ENCODE measurements around the gene EFTUD2.
A peak's percentile ranks its signal among the peaks of the same experiment; 100 is the strongest.
"Not testable (repeated sequence)": the region's sequence is repeated elsewhere in the genome, so short reads cannot be mapped to it uniquely, and the experiment has no call there.

EFTUD2 gene

DNA sequence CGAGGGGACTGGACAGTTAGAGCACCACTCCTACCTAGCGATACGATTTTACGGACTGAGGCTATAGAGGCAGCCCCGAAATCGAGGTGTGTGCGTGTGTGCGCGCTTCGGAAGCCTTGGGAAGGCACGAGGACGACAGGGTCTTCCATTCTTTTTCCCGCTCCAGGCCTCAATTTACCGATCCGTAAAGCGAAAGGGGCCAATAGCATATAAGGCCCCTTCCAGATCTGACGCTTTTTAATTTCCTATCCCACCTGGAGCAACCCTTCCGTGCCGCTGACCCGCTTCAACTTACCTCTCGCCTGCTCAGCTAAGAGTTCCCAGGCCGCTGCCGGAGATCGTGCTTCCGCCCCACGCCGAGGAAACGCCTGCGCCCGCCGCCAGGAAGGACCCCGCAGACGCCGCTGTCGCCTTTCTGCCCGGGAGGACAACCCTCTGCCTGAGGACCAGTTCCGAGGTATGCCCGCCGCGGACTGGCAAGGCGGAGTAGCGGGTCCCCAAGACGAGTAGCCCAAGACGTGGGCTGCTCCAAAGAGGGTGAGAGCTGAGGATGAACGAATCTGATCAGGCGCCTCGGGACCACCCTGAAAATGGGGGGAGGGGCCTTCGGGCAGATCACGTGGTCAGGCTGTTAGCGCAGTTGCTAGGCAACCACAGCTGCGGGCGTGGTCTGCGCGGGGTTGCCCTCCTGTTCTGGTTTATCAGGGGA lies at the start of gene EFTUD2:
EFTUD2 (minus strand) TSS at position 372 of the 709 bp plus-strand sequence. CDS start 4,924 bp downstream, outside the sequence.
- peaks cover 13 to 22% of the 10 kb centered on the region in 2 donors for H3K4me1 ChIP-seq (ENCODE audit: control insufficient read depth in 2 of 2, insufficient read depth in 2 of 2, low read length in 2 of 2)
- H3K4me3 ChIP-seq (ENCODE audit: low read length in 2 of 2) = peak within 1 kb of the TSS; percentile 85 to 97
- H3K9me3 ChIP-seq (ENCODE audit: control insufficient read depth in 2 of 2, low read length in 2 of 2) = no peaks in the 10 kb centered on the region
- H3K27me3 ChIP-seq (ENCODE audit: control insufficient read depth in 2 of 2, insufficient read depth in 2 of 2, low read length in 2 of 2) = no peaks in the 10 kb centered on the region
- H3K27ac ChIP-seq (ENCODE audit: low read depth in 2 of 2, low read length in 2 of 2) = peak within 1 kb of the TSS; percentile 97 to 98
- peak within 1 kb of the TSS; percentile 72 to 100 for H3K9ac ChIP-seq (ENCODE audit: low read depth in 1 of 2, low read length in 2 of 2)
- H3K36me3 ChIP-seq (ENCODE audit: control insufficient read depth in 2 of 2, insufficient read depth in 2 of 2, low read length in 2 of 2) = peaks cover 0 to 6% of the 10 kb centered on the region in 2 donors

DNA sequence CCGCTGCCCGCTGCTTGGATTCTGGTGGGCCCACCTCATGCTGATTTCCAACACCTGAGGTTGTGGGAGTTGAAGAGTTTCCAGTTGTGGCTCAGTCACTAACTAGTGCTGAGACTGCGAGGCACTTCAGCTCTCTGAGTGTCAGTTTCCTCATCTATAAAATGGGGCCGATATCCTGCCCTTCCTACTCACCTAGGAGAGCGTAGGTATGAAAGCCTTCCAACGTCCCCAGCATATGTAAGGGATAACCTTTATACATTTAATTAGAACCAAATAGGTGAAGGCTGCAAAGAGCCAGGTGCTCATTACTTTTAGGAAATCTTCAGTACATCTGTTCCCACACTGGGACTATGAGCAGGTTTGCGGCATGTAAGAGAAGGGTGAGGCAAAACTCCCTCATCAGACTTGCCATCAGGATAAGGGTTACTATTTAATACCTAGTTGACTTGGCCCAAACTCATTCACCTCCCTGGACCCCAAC lies 49.1 kb upstream of the EFTUD2 start:
- Histone ChIP-seq H3K4me1 (ENCODE audit: control insufficient read depth in 2 of 2, insufficient read depth in 2 of 2, low read length in 2 of 2) (peaks cover 4 to 9% of the 10 kb centered on the region in 2 donors), H3K9me3 (ENCODE audit: control insufficient read depth in 2 of 2, low read length in 2 of 2) (no peaks in the 10 kb centered on the region), H3K36me3 (ENCODE audit: control insufficient read depth in 2 of 2, insufficient read depth in 2 of 2, low read length in 2 of 2) (no peaks in the 10 kb centered on the region), H3K27ac (ENCODE audit: low read depth in 2 of 2, low read length in 2 of 2) (no peak overlapping the region), H3K27me3 (ENCODE audit: control insufficient read depth in 2 of 2, insufficient read depth in 2 of 2, low read length in 2 of 2) (no peaks in the 10 kb centered on the region), H3K4me3 (ENCODE audit: low read length in 2 of 2) (peak overlapping the region; percentile 60 to 95), H3K9ac (ENCODE audit: low read depth in 1 of 2, low read length in 2 of 2) (peak overlapping the region; percentile 45 to 80)

DNA sequence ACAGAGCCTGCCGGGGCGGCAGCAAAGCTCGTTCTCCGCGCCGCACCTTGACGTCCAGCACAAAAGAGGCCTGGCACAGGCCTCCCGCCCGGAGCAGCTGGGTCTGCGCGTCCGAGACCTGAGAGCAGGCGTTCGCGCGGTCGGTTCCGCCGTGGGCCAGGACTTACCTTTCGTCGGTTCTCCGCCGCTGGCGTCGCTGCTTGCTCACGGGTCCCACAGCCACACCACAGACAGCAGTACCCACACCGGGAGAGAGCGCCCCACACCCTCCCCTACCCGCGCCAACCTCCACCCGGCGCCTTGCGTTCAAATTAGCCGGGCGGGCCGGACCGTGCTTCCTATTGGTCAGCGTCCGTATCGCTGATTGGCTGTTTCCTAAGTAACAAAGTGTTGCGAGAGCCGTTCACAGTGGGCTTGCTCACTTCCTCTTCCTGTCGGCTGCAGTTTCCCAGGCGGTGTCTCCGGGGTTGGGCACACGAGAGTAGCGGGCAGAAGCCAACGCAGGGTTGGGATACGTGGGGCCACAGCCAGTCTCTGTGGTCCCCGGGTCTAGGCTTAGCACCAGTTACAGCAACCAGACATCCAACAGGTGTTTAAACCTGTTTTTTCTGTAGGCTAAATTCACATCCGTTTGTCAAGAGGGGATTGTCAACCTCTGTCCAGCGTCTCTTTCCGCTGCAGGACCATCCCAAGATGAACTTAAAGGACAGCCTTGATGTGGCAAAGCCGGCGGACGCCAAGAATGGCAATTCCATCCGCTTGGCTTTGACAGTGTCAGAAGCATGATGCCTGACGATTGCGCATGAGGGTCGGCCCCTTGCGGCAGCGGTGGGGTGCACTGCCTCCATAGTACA lies 48.4 kb upstream of the EFTUD2 start, which contains the start of gene KIF18B:
KIF18B (minus strand) TSS at position 313 of the 854 bp plus-strand sequence. CDS start 11,429 bp downstream, outside the sequence.
- Histone ChIP-seq H3K9ac (ENCODE audit: low read depth in 1 of 2, low read length in 2 of 2) (peak within 1 kb of the TSS; percentile 49 to 80), H3K4me3 (ENCODE audit: low read length in 2 of 2) (peak within 1 kb of the TSS; percentile 60 to 95), H3K36me3 (ENCODE audit: control insufficient read depth in 2 of 2, insufficient read depth in 2 of 2, low read length in 2 of 2) (no peaks in the 10 kb centered on the region), H3K27ac (ENCODE audit: low read depth in 2 of 2, low read length in 2 of 2) (peak within 1 kb of the TSS in 1 of 2 donors; percentile 23), H3K27me3 (ENCODE audit: control insufficient read depth in 2 of 2, insufficient read depth in 2 of 2, low read length in 2 of 2) (no peaks in the 10 kb centered on the region), H3K4me1 (ENCODE audit: control insufficient read depth in 2 of 2, insufficient read depth in 2 of 2, low read length in 2 of 2) (peaks cover 4 to 9% of the 10 kb centered on the region in 2 donors), H3K9me3 (ENCODE audit: control insufficient read depth in 2 of 2, low read length in 2 of 2) (no peaks in the 10 kb centered on the region)

DNA sequence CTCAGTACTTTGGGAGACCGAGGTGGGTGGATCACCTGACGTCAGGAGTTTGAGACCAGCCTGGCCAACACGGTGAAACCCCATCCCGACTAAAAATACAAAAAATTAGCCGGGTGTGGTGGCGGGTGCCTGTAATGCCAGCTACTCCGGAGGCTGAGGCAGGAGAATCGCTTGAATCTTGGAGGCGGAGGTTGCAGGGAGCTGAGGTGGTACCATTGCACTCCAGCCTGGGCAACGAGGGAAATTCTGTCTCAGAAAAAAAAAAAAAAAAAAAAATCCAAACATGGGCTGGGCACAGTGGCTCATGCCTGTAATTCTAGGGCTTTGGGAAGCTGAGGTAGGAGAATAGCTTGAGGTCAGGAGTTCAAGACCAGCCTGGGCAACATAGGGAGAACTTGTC lies 46.4 kb upstream of the EFTUD2 start:
- not testable (repeated sequence) for H3K36me3 ChIP-seq (ENCODE audit: control insufficient read depth in 2 of 2, insufficient read depth in 2 of 2, low read length in 2 of 2); H3K9me3 ChIP-seq (ENCODE audit: control insufficient read depth in 2 of 2, low read length in 2 of 2); H3K4me1 ChIP-seq (ENCODE audit: control insufficient read depth in 2 of 2, insufficient read depth in 2 of 2, low read length in 2 of 2); H3K4me3 ChIP-seq (ENCODE audit: low read length in 2 of 2); H3K27me3 ChIP-seq (ENCODE audit: control insufficient read depth in 2 of 2, insufficient read depth in 2 of 2, low read length in 2 of 2); H3K27ac ChIP-seq (ENCODE audit: low read depth in 2 of 2, low read length in 2 of 2); H3K9ac ChIP-seq (ENCODE audit: low read depth in 1 of 2, low read length in 2 of 2)

DNA sequence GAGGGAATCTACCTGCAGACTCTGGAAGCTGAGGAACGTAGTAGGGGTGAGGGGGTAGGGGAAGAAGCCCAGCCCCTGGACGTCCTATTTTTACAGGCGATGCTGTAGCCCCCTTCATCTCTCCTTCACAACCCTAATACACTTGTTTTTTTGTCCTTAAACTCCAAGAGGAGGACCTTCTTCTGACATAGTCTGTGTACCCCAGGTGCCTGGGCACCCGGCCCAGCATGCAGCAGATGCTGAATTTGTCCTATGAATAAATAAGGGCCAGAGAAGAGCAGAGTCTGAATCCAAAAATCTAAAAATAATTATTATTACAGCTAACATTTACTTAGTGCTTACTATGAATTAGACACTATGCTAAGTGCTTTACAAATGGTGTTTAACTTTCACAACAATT lies 43.2 kb upstream of the EFTUD2 start:
- no peaks in the 10 kb centered on the region for H3K36me3 ChIP-seq (ENCODE audit: control insufficient read depth in 2 of 2, insufficient read depth in 2 of 2, low read length in 2 of 2)
- peaks cover 4% of the 10 kb centered on the region in 2 donors for H3K4me1 ChIP-seq (ENCODE audit: control insufficient read depth in 2 of 2, insufficient read depth in 2 of 2, low read length in 2 of 2)
- H3K27ac ChIP-seq (ENCODE audit: low read depth in 2 of 2, low read length in 2 of 2) = no peak overlapping the region
- no peaks in the 10 kb centered on the region for H3K9me3 ChIP-seq (ENCODE audit: control insufficient read depth in 2 of 2, low read length in 2 of 2)
- no peak overlapping the region for H3K9ac ChIP-seq (ENCODE audit: low read depth in 1 of 2, low read length in 2 of 2)
- no peak overlapping the region for H3K4me3 ChIP-seq (ENCODE audit: low read length in 2 of 2)
- H3K27me3 ChIP-seq (ENCODE audit: control insufficient read depth in 2 of 2, insufficient read depth in 2 of 2, low read length in 2 of 2) = no peaks in the 10 kb centered on the region

DNA sequence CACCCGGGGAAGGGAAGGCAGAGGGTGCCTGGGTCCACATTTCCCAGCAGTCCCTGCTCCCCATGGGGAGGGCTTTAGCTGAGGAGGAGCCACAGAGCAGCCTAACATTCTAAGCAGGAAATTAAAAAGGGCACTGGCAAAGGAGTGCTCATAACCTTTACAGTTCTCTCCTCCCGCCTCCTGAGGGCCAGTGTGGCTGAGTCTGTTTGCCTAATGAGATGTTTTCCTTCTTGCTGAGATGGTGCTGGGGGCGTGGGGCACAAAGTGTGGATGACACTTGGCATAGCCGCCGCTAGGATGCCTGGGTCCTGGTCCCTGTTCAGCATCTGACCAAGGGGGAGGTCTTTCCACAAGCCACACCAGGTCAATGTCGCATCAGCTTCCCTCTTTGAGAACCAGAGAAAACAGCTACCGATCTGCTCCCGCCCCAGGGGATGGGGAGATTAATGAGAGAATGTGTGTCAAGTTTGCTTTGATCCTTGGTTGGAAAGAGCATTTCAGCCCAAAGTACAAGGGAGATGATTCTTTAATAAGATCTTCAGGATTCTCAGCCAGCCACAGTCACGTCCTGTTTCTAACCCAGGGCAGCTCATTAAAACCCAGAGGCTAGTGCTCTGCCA lies 42.6 kb upstream of the EFTUD2 start:
- no peak overlapping the region for H3K4me3 ChIP-seq (ENCODE audit: low read length in 2 of 2)
- H3K9ac ChIP-seq (ENCODE audit: low read depth in 1 of 2, low read length in 2 of 2) = no peak overlapping the region
- no peaks in the 10 kb centered on the region for H3K4me1 ChIP-seq (ENCODE audit: control insufficient read depth in 2 of 2, insufficient read depth in 2 of 2, low read length in 2 of 2)
- H3K27me3 ChIP-seq (ENCODE audit: control insufficient read depth in 2 of 2, insufficient read depth in 2 of 2, low read length in 2 of 2) = no peaks in the 10 kb centered on the region
- H3K9me3 ChIP-seq (ENCODE audit: control insufficient read depth in 2 of 2, low read length in 2 of 2) = no peaks in the 10 kb centered on the region
- H3K36me3 ChIP-seq (ENCODE audit: control insufficient read depth in 2 of 2, insufficient read depth in 2 of 2, low read length in 2 of 2) = no peaks in the 10 kb centered on the region
- no peak overlapping the region for H3K27ac ChIP-seq (ENCODE audit: low read depth in 2 of 2, low read length in 2 of 2)

DNA sequence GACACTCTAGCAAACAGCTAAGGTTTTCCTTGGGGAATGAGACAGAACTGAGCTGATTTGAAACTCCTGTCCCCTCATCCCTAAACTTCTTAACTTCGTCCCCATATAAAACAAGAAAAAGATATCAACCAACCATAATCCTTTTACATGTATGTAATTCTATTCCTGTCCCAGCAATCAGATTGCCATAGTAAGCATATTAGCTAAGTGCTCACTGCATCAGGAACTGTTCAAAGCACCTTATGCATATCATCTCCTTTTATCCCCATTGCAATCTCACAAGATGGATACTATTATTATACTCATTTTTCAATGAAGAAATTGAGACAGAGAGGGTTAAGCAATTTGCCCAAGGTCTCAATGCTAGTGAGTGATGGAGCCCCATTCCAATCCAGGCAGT lies 41.5 kb upstream of the EFTUD2 start:
- no peaks in the 10 kb centered on the region for H3K4me1 ChIP-seq (ENCODE audit: control insufficient read depth in 2 of 2, insufficient read depth in 2 of 2, low read length in 2 of 2)
- no peaks in the 10 kb centered on the region for H3K9me3 ChIP-seq (ENCODE audit: control insufficient read depth in 2 of 2, low read length in 2 of 2)
- no peaks in the 10 kb centered on the region for H3K27me3 ChIP-seq (ENCODE audit: control insufficient read depth in 2 of 2, insufficient read depth in 2 of 2, low read length in 2 of 2)
- H3K27ac ChIP-seq (ENCODE audit: low read depth in 2 of 2, low read length in 2 of 2) = no peak overlapping the region
- no peak overlapping the region for H3K4me3 ChIP-seq (ENCODE audit: low read length in 2 of 2)
- H3K9ac ChIP-seq (ENCODE audit: low read depth in 1 of 2, low read length in 2 of 2) = no peak overlapping the region
- no peaks in the 10 kb centered on the region for H3K36me3 ChIP-seq (ENCODE audit: control insufficient read depth in 2 of 2, insufficient read depth in 2 of 2, low read length in 2 of 2)

DNA sequence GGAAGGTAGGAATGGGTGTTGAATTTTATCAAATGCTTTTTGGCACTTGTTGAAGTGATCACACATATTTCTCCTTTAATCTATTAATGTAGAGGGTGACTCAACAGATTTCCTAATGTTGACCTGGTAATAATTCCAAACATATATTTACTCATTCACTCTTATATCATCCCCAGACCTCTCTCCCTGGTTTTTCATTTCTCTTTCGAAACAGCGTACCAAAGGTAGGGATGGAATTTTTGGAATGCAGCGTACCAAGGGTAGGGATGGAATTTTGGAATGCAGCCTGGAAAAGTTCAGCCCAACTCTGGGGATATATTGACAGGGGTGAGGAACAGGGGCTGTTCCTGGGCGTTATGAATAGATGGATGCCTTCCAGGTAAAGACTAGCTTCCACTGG lies 41.1 kb upstream of the EFTUD2 start:
- H3K4me1 ChIP-seq (ENCODE audit: control insufficient read depth in 2 of 2, insufficient read depth in 2 of 2, low read length in 2 of 2) = no peaks in the 10 kb centered on the region
- H3K36me3 ChIP-seq (ENCODE audit: control insufficient read depth in 2 of 2, insufficient read depth in 2 of 2, low read length in 2 of 2) = no peaks in the 10 kb centered on the region
- H3K9me3 ChIP-seq (ENCODE audit: control insufficient read depth in 2 of 2, low read length in 2 of 2) = no peaks in the 10 kb centered on the region
- no peak overlapping the region for H3K4me3 ChIP-seq (ENCODE audit: low read length in 2 of 2)
- no peak overlapping the region for H3K27ac ChIP-seq (ENCODE audit: low read depth in 2 of 2, low read length in 2 of 2)
- H3K9ac ChIP-seq (ENCODE audit: low read depth in 1 of 2, low read length in 2 of 2) = no peak overlapping the region
- H3K27me3 ChIP-seq (ENCODE audit: control insufficient read depth in 2 of 2, insufficient read depth in 2 of 2, low read length in 2 of 2) = no peaks in the 10 kb centered on the region

DNA sequence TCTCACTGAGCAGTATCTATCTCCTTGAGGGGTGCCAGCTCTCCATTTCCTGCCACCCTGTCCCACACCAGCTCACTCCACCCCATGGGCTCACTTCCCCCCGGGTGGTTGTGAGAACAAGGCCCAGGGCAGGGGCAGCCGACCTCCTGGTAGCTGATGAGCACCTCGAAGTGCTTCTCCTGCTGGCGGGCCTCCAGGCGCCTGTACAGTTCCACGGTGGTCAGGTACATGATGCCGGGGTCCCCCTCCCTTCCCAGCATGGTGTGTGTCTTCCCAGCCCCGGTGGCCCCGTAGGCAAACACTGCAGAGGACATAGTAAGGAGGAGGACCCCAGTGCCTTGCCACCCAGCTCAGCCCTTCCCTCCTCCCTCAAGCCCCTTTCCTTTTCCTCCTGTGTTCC lies 35.9 kb upstream of the EFTUD2 start:
- Histone ChIP-seq H3K27ac (ENCODE audit: low read depth in 2 of 2, low read length in 2 of 2) (no peak overlapping the region), H3K36me3 (ENCODE audit: control insufficient read depth in 2 of 2, insufficient read depth in 2 of 2, low read length in 2 of 2) (no peaks in the 10 kb centered on the region), H3K9ac (ENCODE audit: low read depth in 1 of 2, low read length in 2 of 2) (no peak overlapping the region), H3K4me3 (ENCODE audit: low read length in 2 of 2) (no peak overlapping the region), H3K4me1 (ENCODE audit: control insufficient read depth in 2 of 2, insufficient read depth in 2 of 2, low read length in 2 of 2) (no peaks in the 10 kb centered on the region), H3K27me3 (ENCODE audit: control insufficient read depth in 2 of 2, insufficient read depth in 2 of 2, low read length in 2 of 2) (no peaks in the 10 kb centered on the region), H3K9me3 (ENCODE audit: control insufficient read depth in 2 of 2, low read length in 2 of 2) (no peaks in the 10 kb centered on the region)

DNA sequence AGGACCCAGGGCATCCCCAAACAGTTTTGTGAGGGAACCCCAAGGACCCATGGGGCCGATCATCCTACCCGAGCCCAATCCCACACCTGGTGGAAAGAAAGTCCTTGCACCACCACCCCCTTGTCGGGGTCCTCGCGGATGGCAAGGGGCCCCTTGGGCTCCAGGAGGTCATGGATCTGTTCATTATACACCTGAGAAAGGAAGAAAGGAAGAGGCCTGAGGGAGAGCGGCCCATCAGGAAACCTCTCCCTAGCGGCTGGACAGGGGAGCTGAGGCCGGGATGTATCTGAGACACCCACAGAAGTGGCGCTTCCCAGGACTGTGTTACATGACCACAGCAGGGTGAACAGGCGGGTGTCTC lies 35.5 kb upstream of the EFTUD2 start:
- Histone ChIP-seq H3K9ac (ENCODE audit: low read depth in 1 of 2, low read length in 2 of 2) (no peak overlapping the region), H3K9me3 (ENCODE audit: control insufficient read depth in 2 of 2, low read length in 2 of 2) (no peaks in the 10 kb centered on the region), H3K27ac (ENCODE audit: low read depth in 2 of 2, low read length in 2 of 2) (no peak overlapping the region), H3K4me1 (ENCODE audit: control insufficient read depth in 2 of 2, insufficient read depth in 2 of 2, low read length in 2 of 2) (no peaks in the 10 kb centered on the region), H3K4me3 (ENCODE audit: low read length in 2 of 2) (no peak overlapping the region), H3K36me3 (ENCODE audit: control insufficient read depth in 2 of 2, insufficient read depth in 2 of 2, low read length in 2 of 2) (no peaks in the 10 kb centered on the region), H3K27me3 (ENCODE audit: control insufficient read depth in 2 of 2, insufficient read depth in 2 of 2, low read length in 2 of 2) (no peaks in the 10 kb centered on the region)

All from mucosa of rectum (tissue), 2 donors.